WERI-Rb-1 (cell line): ENCODE data around the gene MLN.

Experiments used
- DNase-seq: peaks from one replicate; pipeline ENCODE4 v3.0.0-alpha.2; 2020
- H3K27ac ChIP-seq: fragments of 250-450 bp; sonication (Bioruptor Pico); 2 replicates; pipeline ENCODE4 v1.5.1; 2020; ENCODE audit warnings: mild to moderate bottlenecking, moderate library complexity
- H3K27me3 ChIP-seq: fragments of 250-450 bp; sonication (Bioruptor Pico); 2 replicates; pipeline ENCODE4 v1.5.1; 2021; ENCODE audit warnings: mild to moderate bottlenecking, low read depth, moderate library complexity; ENCODE audit not compliant: insufficient read depth, severe bottlenecking
- H3K36me3 ChIP-seq: fragments of 250-450 bp; sonication (Bioruptor Pico); 2 replicates; pipeline ENCODE4 v1.5.1; 2020; ENCODE audit warnings: mild to moderate bottlenecking, moderate library complexity
- H3K4me3 ChIP-seq: 2 replicates; pipeline ENCODE4 v1.5.1; 2011; ENCODE audit warnings: low read depth, mild to moderate bottlenecking, control low read depth, low read length
- H3K9me3 ChIP-seq: fragments of 250-450 bp; sonication (Bioruptor Pico); 2 replicates; pipeline ENCODE4 v1.5.1; 2021; ENCODE audit warnings: mild to moderate bottlenecking, moderate library complexity; ENCODE audit not compliant: severe bottlenecking
- TF ChIP-seq, protein P1 (sequence below): IDR thresholded peaks from 2 replicates; pipeline ENCODE4 v1.5.1; 2011; ENCODE audit warnings: low read depth, mild to moderate bottlenecking, control low read depth, inconsistent platforms, low read length

The MLN gene, protein sequence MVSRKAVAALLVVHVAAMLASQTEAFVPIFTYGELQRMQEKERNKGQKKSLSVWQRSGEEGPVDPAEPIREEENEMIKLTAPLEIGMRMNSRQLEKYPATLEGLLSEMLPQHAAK

DNA sequence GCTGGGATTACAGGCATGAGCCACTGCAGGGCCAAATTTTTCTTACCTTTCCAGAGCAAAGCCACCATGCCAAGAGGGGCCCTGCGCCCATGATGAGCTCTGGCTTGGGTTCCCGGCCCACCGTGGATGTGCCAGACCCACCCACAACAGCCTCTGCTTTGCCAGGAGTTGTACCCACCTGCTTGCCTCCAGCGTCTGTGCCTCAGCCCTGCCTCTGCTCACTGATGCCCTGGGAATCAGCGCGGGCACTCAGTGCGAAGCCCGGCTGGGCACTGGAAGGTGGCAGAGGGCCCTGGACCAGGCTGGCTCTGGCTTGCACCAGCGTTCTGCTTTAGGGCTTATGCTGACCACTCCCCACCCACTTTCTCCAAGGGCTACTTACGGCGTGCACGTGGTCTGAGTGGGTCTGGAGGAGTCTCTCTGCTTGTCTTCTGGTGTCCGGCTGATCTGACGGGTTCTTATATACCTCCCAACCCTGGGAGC is at the start of gene MLN:
Gene MLN (minus strand): TSS at position 433 of the 483 bp plus-strand sequence. CDS start 2,840 bp downstream, outside the sequence.
- TF ChIP-seq, protein P1, sequence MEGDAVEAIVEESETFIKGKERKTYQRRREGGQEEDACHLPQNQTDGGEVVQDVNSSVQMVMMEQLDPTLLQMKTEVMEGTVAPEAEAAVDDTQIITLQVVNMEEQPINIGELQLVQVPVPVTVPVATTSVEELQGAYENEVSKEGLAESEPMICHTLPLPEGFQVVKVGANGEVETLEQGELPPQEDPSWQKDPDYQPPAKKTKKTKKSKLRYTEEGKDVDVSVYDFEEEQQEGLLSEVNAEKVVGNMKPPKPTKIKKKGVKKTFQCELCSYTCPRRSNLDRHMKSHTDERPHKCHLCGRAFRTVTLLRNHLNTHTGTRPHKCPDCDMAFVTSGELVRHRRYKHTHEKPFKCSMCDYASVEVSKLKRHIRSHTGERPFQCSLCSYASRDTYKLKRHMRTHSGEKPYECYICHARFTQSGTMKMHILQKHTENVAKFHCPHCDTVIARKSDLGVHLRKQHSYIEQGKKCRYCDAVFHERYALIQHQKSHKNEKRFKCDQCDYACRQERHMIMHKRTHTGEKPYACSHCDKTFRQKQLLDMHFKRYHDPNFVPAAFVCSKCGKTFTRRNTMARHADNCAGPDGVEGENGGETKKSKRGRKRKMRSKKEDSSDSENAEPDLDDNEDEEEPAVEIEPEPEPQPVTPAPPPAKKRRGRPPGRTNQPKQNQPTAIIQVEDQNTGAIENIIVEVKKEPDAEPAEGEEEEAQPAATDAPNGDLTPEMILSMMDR = no peak
- Histone ChIP-seq H3K27me3 (no peaks in the 10 kb centered on the region), H3K4me3 (no peak within 1 kb of the TSS), H3K27ac (peak within 1 kb of the TSS; percentile 65), H3K36me3 (no peaks in the 10 kb centered on the region), H3K9me3 (no peaks in the 10 kb centered on the region)
- no peak for DNase-seq

DNA sequence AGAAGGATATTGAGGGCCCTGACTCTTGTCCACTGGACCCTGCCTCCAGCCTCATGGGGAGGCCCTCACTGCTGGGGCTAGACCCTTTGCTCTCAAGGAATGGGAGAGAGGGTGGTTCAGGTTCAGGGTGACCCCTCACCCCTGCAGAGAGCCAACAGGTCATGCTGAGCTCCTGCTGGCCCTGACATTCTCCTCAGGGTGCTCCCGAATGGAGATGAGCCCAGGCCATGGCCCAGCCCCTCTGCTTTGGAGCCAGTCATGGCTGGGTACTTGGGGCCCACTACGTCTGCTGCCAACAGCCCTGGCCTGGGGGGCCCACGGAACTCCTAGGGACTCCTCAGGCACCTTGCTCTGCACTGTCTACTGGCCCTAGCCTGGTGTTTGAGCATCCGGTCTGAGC is 49.2 kb upstream of the MLN start:
- H3K36me3 ChIP-seq = no peaks in the 10 kb centered on the region
- no peak overlapping the region for H3K4me3 ChIP-seq
- H3K27ac ChIP-seq = peak overlapping the region; percentile 48
- DNase-seq = no peak
- H3K9me3 ChIP-seq = no peaks in the 10 kb centered on the region
- TF ChIP-seq, protein P1 = no peak
- no peaks in the 10 kb centered on the region for H3K27me3 ChIP-seq

DNA sequence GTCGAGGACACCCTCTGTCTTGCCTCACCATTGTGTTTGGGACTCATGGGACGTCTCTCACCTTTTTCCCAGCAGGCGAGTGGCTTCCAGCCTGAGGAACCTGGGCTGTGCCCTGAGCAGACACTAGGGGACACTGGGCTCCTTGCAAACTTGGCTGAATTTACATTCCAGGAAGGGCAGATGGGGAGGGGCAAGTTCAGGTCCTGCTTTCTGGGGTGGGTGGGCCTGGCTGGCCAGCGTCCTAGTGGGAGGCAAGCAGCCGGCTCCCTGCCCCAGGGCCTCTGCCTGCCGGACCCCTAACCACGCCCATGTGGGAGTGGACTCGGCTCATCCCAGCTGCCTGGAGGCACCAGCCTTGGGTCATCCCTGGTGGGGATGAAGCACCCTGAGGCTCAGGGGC is 48.2 kb upstream of the MLN start:
- H3K36me3 ChIP-seq = no peaks in the 10 kb centered on the region
- H3K27ac ChIP-seq = peak overlapping the region; percentile 86
- peak; percentile 98 for DNase-seq
- no peak overlapping the region for H3K4me3 ChIP-seq
- TF ChIP-seq, protein P1 = peak; percentile 99
- no peaks in the 10 kb centered on the region for H3K27me3 ChIP-seq
- H3K9me3 ChIP-seq = no peaks in the 10 kb centered on the region

DNA sequence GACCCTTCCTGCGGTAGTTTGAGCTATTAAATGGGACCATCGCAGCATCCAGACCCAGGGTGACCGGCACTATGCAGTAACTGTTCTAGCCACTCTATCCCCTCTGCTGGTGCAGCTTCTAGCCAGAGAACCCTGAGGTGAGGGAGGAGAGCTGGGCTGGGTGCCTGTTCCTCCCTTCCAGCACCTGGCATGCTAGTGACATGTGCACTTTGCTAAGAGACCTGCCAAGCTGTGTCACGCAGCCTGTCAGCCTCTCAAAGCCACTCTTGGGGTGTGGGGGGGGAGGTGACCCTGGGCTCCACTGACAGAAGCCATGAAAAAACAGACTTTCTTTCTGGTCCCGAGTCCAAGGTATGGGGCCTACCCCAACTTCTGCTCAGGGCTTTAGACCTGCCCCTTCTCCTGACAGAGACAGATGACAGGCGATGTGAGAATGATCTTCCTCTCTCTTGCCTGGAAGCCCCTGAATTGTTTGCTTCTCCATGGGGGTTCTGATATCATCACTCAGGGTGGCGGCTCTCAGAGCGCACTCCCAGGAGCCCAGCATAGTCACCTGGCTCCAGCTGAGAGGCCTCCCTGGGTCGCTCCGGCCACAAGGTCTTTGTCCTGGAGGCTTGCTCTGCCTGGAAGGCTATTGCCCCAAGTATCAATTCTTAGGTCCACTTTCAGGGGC is 47.2 kb upstream of the MLN start:
- no peak for DNase-seq
- no peaks in the 10 kb centered on the region for H3K36me3 ChIP-seq
- TF ChIP-seq, protein P1 = no peak
- no peak overlapping the region for H3K4me3 ChIP-seq
- H3K27me3 ChIP-seq = no peaks in the 10 kb centered on the region
- H3K27ac ChIP-seq = peak overlapping the region; percentile 86
- H3K9me3 ChIP-seq = no peaks in the 10 kb centered on the region

DNA sequence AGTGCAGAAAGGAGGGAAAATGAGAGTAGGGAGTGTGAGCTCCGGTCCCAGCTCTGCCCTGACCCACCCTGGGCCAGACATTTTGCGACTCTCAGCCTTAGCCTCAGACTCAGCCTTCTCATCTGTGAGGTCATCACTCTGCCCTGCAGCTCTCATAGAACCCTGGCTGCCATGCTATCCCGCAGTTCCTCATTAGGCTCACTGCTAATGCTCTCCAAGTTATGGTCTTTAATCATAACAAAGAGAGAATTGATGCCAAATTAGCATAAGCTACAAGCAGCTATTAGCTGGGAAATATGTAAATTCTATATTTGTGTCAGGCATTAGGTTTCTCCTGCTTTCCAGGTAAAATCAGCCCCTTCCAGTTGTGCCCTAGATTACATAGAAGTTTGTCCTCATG is 46.5 kb upstream of the MLN start:
- no peak overlapping the region for H3K4me3 ChIP-seq
- TF ChIP-seq, protein P1 = no peak
- no peak for DNase-seq
- no peaks in the 10 kb centered on the region for H3K36me3 ChIP-seq
- H3K9me3 ChIP-seq = no peaks in the 10 kb centered on the region
- H3K27ac ChIP-seq = peak overlapping the region; percentile 86
- H3K27me3 ChIP-seq = no peaks in the 10 kb centered on the region
